ENCODE results near the gene ATM. TPM values are rescaled to one million over a fixed set of nuclear protein-coding genes. Genes with fewer than 3 reads are reported as not detected.

ATM gene
- total RNA-seq, 5 donors from 2014 or later (not counting 1 experiment from before 2014, with no cell fraction given) = 376 to 547 (median 410) TPM

- no peaks in the 10 kb centered on the region for H3K9me3 ChIP-seq
- H3K36me3 ChIP-seq (ENCODE audit: control insufficient read depth in 2 of 2, extremely low read depth in 1 of 2, insufficient read depth in 1 of 2, low read length in 1 of 2) = peaks cover 0 to 60% of the 10 kb centered on the region in 2 donors
- DNase-seq = no peak
- peaks cover 65 to 85% (median 80%) of the 10 kb centered on the region in 3 donors for H3K4me1 Mint-ChIP-seq
- peaks cover 0 to 30% of the 10 kb centered on the region in 2 experiments for H3K4me1 ChIP-seq (ENCODE audit: control insufficient read depth in 1 of 2, extremely low read depth in 1 of 2, insufficient read depth in 2 of 2, low read length in 2 of 2)
- H3K27me3 ChIP-seq (replicated peaks in 1 of 2; ENCODE audit: control insufficient read depth in 2 of 2, extremely low read depth in 1 of 2, insufficient read depth in 2 of 2, low read length in 1 of 2) = no peaks in the 10 kb centered on the region
- 93% methylated on average over 7 of the region's 8 CpGs for WGBS (ENCODE audit: insufficient coverage)
- peak overlapping the region in 1 of 3 donors; percentile 52 for H3K4me3 Mint-ChIP-seq
- ATAC-seq (replicated peaks in 1 of 4) = no peak
- H3K4me3 ChIP-seq (ENCODE audit: control insufficient read depth in 1 of 2, extremely low read depth in 1 of 2, low read length in 1 of 2) = no peak overlapping the region
- peaks cover 0 to under 1% (median 0%) of the 10 kb centered on the region in 3 donors for H3K9me3 Mint-ChIP-seq
- peaks cover 46% of the 10 kb centered on the region for H3K36me3 Mint-ChIP-seq
- ChIA-PET CTCF (interaction anchor here in 1 of 2 donors (0.8 kb wide), 1 partner anchor 22 kb away, joined by 4 read pairs; no protein-coding TSS in a partner anchor), POLR2A (no interaction called here)
- H3K27me3 Mint-ChIP-seq = no peaks in the 10 kb centered on the region
- H3K27ac ChIP-seq (ENCODE audit: low read length) = no peak overlapping the region
- peak overlapping the region in 1 of 2 donors; percentile 73 for H3K27ac Mint-ChIP-seq
These were observed 24.0 kb upstream of the ATM start for GRCh38 chr11:108198833-108199232.

DNA sequence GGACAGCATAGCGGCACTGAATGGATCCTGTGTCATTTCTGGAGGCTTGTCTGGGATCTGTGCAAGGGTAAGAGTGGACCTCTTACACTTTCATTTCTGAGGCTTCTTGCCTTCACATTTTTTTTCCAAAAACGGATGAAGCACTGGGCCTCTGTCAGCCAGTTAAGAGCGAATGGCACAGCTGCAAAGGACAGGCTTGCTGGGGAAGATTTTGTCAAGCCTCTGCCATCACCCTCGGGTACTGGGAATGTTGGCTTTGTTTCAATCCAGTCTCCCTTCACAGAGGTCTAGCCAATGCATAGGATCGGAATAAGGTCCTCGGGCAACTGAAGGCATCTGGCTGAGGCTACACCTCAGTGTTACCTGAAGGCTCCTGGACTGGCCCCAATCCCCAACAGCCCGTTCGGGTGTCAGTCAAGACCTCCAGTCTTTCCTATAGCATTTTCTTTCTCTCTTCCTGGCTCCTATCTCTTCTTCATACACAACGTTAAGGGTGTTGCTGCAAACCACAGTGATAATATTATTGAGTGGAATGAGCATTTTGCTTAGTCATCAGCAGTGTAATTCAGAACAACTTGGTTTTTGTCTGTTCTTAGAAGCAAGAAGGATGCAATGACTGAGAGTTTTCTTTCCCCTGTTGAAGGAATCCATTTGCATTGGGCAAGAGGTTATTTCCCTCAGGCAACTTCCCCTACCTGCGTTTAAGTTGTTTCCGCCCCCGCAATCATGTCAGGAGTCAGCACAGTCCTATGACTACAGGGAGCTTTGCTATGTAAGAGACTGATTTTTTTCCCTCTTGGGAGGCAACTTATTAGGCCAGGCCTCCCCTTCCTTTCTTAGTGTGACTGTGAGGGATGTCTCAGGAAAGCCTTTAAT, 23.2 kb upstream of the ATM start:
- H3K36me3 ChIP-seq (ENCODE audit: control insufficient read depth in 2 of 2, extremely low read depth in 1 of 2, insufficient read depth in 1 of 2, low read length in 1 of 2) = peaks cover 2 to 62% of the 10 kb centered on the region in 2 donors
- H3K4me1 ChIP-seq (ENCODE audit: control insufficient read depth in 1 of 2, extremely low read depth in 1 of 2, insufficient read depth in 2 of 2, low read length in 2 of 2) = peaks cover 0 to 32% of the 10 kb centered on the region in 2 experiments
- H3K4me3 Mint-ChIP-seq = peak overlapping the region in 1 of 3 donors; percentile 30
- WGBS (ENCODE audit: insufficient coverage) = 90% methylated on average over 6 of the region's 12 CpGs
- H3K9me3 ChIP-seq = no peaks in the 10 kb centered on the region
- no peak overlapping the region for H3K27ac ChIP-seq (ENCODE audit: low read length)
- peak in 16 of 35 experiments; percentile 9 to 57 (median 18) for DNase-seq
- no peaks in the 10 kb centered on the region for H3K27me3 Mint-ChIP-seq
- ATAC-seq (replicated peaks in 1 of 4) = peak in 3 of 4 experiments; percentile 55 to 89 (median 66)
- H3K4me1 Mint-ChIP-seq = peaks cover 70 to 90% (median 84%) of the 10 kb centered on the region in 3 donors
- POLR2A ChIA-PET = no interaction called here
- no peak overlapping the region for H3K4me3 ChIP-seq (ENCODE audit: control insufficient read depth in 1 of 2, extremely low read depth in 1 of 2, low read length in 1 of 2)
- H3K36me3 Mint-ChIP-seq = peaks cover 50% of the 10 kb centered on the region
- CTCF ChIA-PET = interaction anchor here in 1 of 2 donors (0.8 kb wide), 1 partner anchor 21 kb away, joined by 4 read pairs; no protein-coding TSS in a partner anchor
- no peaks in the 10 kb centered on the region for H3K27me3 ChIP-seq (replicated peaks in 1 of 2; ENCODE audit: control insufficient read depth in 2 of 2, extremely low read depth in 1 of 2, insufficient read depth in 2 of 2, low read length in 1 of 2)
- peaks cover under 1 to 5% (median 2%) of the 10 kb centered on the region in 3 donors for H3K9me3 Mint-ChIP-seq
- H3K27ac Mint-ChIP-seq = peak overlapping the region; percentile 72 to 73

GRCh38 chr11:108203075-108203474, 19.8 kb upstream of the ATM start:
- DNase-seq = no peak
- H3K4me3 Mint-ChIP-seq = no peak overlapping the region
- ChIA-PET CTCF (no interaction called here), POLR2A (no interaction called here)
- H3K4me3 ChIP-seq (ENCODE audit: control insufficient read depth in 1 of 2, extremely low read depth in 1 of 2, low read length in 1 of 2) = no peak overlapping the region
- H3K27ac Mint-ChIP-seq = no peak overlapping the region
- H3K4me1 ChIP-seq (ENCODE audit: control insufficient read depth in 1 of 2, extremely low read depth in 1 of 2, insufficient read depth in 2 of 2, low read length in 2 of 2) = peaks cover 0 to 32% of the 10 kb centered on the region in 2 experiments
- H3K9me3 ChIP-seq = peaks cover 2% of the 10 kb centered on the region
- peaks cover 4 to 9% (median 8%) of the 10 kb centered on the region in 3 donors for H3K9me3 Mint-ChIP-seq
- H3K27me3 ChIP-seq (replicated peaks in 1 of 2; ENCODE audit: control insufficient read depth in 2 of 2, extremely low read depth in 1 of 2, insufficient read depth in 2 of 2, low read length in 1 of 2) = no peaks in the 10 kb centered on the region
- peaks cover 61% of the 10 kb centered on the region for H3K36me3 Mint-ChIP-seq
- no peak overlapping the region for H3K27ac ChIP-seq (ENCODE audit: low read length)
- no peaks in the 10 kb centered on the region for H3K27me3 Mint-ChIP-seq
- ATAC-seq (replicated peaks in 1 of 4) = no peak
- peaks cover 18 to 70% of the 10 kb centered on the region in 2 donors for H3K36me3 ChIP-seq (ENCODE audit: control insufficient read depth in 2 of 2, extremely low read depth in 1 of 2, insufficient read depth in 1 of 2, low read length in 1 of 2)
- no CpG with 5 or more reads among the region's 2 CpGs for WGBS (ENCODE audit: insufficient coverage)
- peaks cover 69 to 78% (median 72%) of the 10 kb centered on the region in 3 donors for H3K4me1 Mint-ChIP-seq

GRCh38 chr11:108204376-108204775, 18.5 kb upstream of the ATM start:
- H3K9me3 Mint-ChIP-seq = peaks cover 4 to 9% (median 8%) of the 10 kb centered on the region in 3 donors
- Histone ChIP-seq H3K4me3 (ENCODE audit: control insufficient read depth in 1 of 2, extremely low read depth in 1 of 2, low read length in 1 of 2) (no peak overlapping the region), H3K9me3 (peaks cover 2% of the 10 kb centered on the region), H3K27me3 (replicated peaks in 1 of 2; ENCODE audit: control insufficient read depth in 2 of 2, extremely low read depth in 1 of 2, insufficient read depth in 2 of 2, low read length in 1 of 2) (no peaks in the 10 kb centered on the region), H3K36me3 (ENCODE audit: control insufficient read depth in 2 of 2, extremely low read depth in 1 of 2, insufficient read depth in 1 of 2, low read length in 1 of 2) (peaks cover 18 to 67% of the 10 kb centered on the region in 2 donors), H3K4me1 (ENCODE audit: control insufficient read depth in 1 of 2, extremely low read depth in 1 of 2, insufficient read depth in 2 of 2, low read length in 2 of 2) (peaks cover 0 to 26% of the 10 kb centered on the region in 2 experiments), H3K27ac (ENCODE audit: low read length) (no peak overlapping the region)
- WGBS (ENCODE audit: insufficient coverage) = 100% methylated on average over 1 of the region's 9 CpGs
- H3K36me3 Mint-ChIP-seq = peaks cover 67% of the 10 kb centered on the region
- no peak overlapping the region for H3K27ac Mint-ChIP-seq
- DNase-seq (no peak), ATAC-seq (replicated peaks in 1 of 4) (no peak)
- H3K4me1 Mint-ChIP-seq = peaks cover 67 to 73% (median 71%) of the 10 kb centered on the region in 3 donors
- POLR2A ChIA-PET = no interaction called here
- no peaks in the 10 kb centered on the region for H3K27me3 Mint-ChIP-seq
- CTCF ChIA-PET = no interaction called here
- H3K4me3 Mint-ChIP-seq = no peak overlapping the region

DNA sequence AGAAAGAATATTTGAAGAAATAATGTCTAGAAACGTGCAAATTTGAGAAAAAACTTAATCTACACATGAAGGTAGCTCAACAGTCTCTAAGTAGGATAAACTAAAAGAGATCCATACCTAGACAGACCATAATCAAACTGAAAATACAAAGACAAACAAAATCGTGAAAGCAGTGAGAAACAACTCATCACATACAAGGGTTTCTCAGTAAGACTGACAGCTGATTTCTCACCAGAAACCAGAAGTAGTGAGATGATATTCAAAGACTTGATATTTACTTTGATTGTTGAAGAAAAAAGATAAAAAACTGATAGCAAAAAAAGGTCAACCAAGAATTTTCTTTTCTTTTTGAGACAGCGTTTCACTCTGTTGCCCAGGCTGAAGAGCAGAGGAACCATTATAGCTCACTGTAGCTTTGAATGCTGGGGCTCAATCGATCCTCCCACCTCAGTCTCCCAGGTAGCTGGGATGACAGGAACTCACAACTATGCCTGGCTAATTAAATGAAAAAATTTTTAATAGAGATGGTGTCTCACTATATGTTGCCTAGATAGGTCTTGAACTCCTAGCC, 17.9 kb upstream of the ATM start:
- Mint-ChIP-seq H3K36me3 (peaks cover 68% of the 10 kb centered on the region), H3K27ac (no peak overlapping the region), H3K27me3 (no peaks in the 10 kb centered on the region), H3K4me3 (no peak overlapping the region), H3K4me1 (peaks cover 64 to 71% (median 70%) of the 10 kb centered on the region in 3 donors), H3K9me3 (peaks cover 4 to 9% (median 8%) of the 10 kb centered on the region in 3 donors)
- no peak overlapping the region for H3K27ac ChIP-seq (ENCODE audit: low read length)
- no peaks in the 10 kb centered on the region for H3K27me3 ChIP-seq (replicated peaks in 1 of 2; ENCODE audit: control insufficient read depth in 2 of 2, extremely low read depth in 1 of 2, insufficient read depth in 2 of 2, low read length in 1 of 2)
- no peak overlapping the region for H3K4me3 ChIP-seq (ENCODE audit: control insufficient read depth in 1 of 2, extremely low read depth in 1 of 2, low read length in 1 of 2)
- POLR2A ChIA-PET = no interaction called here
- H3K36me3 ChIP-seq (ENCODE audit: control insufficient read depth in 2 of 2, extremely low read depth in 1 of 2, insufficient read depth in 1 of 2, low read length in 1 of 2) = peaks cover 18 to 65% of the 10 kb centered on the region in 2 donors
- CTCF ChIA-PET = no interaction called here
- DNase-seq (no peak), ATAC-seq (replicated peaks in 1 of 4) (no peak)
- H3K4me1 ChIP-seq (ENCODE audit: control insufficient read depth in 1 of 2, extremely low read depth in 1 of 2, insufficient read depth in 2 of 2, low read length in 2 of 2) = peaks cover 0 to 23% of the 10 kb centered on the region in 2 experiments
- H3K9me3 ChIP-seq = peaks cover 2% of the 10 kb centered on the region
- no CpG with 5 or more reads among the region's 4 CpGs for WGBS (ENCODE audit: insufficient coverage)

DNA sequence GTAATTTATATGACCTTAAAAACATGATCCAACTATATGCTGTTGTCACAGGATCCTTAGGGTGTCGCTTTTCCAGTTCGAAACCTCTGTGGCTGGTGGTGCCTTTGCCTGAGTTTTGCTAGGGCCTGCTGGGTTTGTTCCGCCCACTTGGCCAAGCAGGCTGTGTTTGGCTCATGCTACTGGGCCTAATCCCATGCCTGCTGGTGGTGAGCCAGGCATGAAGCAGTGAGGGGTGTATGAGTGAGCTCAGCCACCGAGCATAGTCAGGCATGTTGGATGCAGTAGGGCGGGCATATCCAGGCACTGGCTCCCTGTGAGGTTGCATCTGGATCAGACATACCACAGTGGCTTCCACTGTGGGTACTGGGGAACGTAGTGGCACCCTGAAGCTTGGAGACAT, 16.7 kb upstream of the ATM start:
- Mint-ChIP-seq H3K4me1 (peaks cover 63 to 71% (median 67%) of the 10 kb centered on the region in 3 donors), H3K9me3 (peaks cover 4 to 9% (median 8%) of the 10 kb centered on the region in 3 donors), H3K36me3 (peaks cover 77% of the 10 kb centered on the region), H3K4me3 (no peak overlapping the region), H3K27me3 (no peaks in the 10 kb centered on the region), H3K27ac (no peak overlapping the region)
- H3K4me1 ChIP-seq (ENCODE audit: control insufficient read depth in 1 of 2, extremely low read depth in 1 of 2, insufficient read depth in 2 of 2, low read length in 2 of 2) = peaks cover 0 to 17% of the 10 kb centered on the region in 2 experiments
- H3K36me3 ChIP-seq (ENCODE audit: control insufficient read depth in 2 of 2, extremely low read depth in 1 of 2, insufficient read depth in 1 of 2, low read length in 1 of 2) = peaks cover 18 to 74% of the 10 kb centered on the region in 2 donors
- ChIA-PET POLR2A (interaction anchor here in 1 of 2 donors (1.0 kb wide), 1 partner anchor 11 kb away, joined by 3 read pairs; no protein-coding TSS in a partner anchor), CTCF (no interaction called here)
- H3K27ac ChIP-seq (ENCODE audit: low read length) = no peak overlapping the region
- no peak for DNase-seq
- ATAC-seq (replicated peaks in 1 of 4) = no peak
- H3K9me3 ChIP-seq = peaks cover 2% of the 10 kb centered on the region
- no peaks in the 10 kb centered on the region for H3K27me3 ChIP-seq (replicated peaks in 1 of 2; ENCODE audit: control insufficient read depth in 2 of 2, extremely low read depth in 1 of 2, insufficient read depth in 2 of 2, low read length in 1 of 2)
- 96% methylated on average over 5 of the region's 6 CpGs for WGBS (ENCODE audit: insufficient coverage)
- H3K4me3 ChIP-seq (ENCODE audit: control insufficient read depth in 1 of 2, extremely low read depth in 1 of 2, low read length in 1 of 2) = peak overlapping the region in 1 of 2 donors; percentile 10

Data from T-cell (primary cell).